Stimulated activated CD8-positive, alpha-beta memory T cell treated with anti-CD3 and anti-CD28 coated beads, Interleukin-7, amount 100 ng/mL, for 4 hours (primary cell): Measurements from ENCODE around the gene TK2.

Source experiments
- DNase-seq, 2 donors: peaks; one replicate each; pipeline ENCODE4 v3.0.0-alpha.2; 2020; ENCODE audit warnings: low read depth in 2 of 2

Gene TK2

DNA sequence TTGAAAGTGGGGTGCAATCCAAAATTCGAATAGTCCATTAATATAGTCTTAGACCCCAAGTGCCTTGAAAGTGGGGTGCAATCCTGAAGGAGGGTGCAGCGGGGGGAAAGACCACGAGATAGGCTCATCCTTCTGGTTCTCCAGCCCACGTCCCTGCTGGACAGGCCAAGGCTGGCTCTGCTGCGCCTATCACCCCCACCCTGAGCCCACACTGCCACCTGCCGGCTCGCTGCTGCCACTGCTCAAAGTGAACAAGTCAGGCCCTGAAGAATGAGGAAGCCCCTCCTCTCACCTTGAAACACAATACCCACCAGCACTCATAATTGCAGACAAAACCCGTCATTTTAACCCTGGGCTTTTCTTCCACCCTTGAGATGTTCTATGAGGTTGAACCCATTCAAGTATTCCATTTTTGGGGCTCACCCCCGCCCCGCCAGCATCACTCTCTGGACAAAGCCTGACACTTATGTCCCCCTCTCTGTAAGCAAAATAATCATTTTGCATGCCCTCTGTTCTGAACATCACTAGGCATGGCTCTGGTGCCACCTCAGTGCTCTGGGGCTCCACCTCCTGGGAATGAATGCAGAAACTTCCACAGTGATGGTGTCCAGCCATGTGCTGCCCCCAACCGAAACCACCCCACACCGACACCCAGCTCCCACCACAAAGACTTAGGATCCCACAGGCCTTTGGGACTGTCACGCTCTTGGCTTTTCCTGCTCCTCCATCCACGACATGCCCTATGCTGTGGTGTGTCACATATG is 66.1 kb downstream of the TK2 start:
- DNase-seq = peak; percentile 50

DNA sequence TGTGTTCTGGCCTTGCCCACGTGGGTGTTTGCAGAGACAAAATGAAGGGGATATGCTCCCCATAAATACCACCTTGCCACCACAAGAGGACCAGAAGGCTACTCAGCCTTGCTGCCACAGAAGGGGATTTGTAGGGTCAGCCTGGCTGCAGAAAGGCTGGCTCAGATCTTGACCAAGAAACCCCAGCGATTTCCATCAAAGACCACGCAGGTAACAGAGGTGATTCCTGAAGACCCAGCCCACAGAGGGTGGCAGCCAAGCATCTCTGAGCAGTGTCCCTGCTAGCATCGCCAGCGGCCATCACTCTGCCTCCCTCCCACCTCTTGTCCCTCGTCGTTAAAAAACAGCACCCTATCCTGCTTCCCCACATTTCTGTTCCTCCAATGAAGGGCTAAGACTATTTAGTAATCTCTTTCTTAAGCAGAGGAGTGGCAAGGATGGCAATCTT is 68.0 kb downstream of the TK2 start:
- no peak for DNase-seq

DNA sequence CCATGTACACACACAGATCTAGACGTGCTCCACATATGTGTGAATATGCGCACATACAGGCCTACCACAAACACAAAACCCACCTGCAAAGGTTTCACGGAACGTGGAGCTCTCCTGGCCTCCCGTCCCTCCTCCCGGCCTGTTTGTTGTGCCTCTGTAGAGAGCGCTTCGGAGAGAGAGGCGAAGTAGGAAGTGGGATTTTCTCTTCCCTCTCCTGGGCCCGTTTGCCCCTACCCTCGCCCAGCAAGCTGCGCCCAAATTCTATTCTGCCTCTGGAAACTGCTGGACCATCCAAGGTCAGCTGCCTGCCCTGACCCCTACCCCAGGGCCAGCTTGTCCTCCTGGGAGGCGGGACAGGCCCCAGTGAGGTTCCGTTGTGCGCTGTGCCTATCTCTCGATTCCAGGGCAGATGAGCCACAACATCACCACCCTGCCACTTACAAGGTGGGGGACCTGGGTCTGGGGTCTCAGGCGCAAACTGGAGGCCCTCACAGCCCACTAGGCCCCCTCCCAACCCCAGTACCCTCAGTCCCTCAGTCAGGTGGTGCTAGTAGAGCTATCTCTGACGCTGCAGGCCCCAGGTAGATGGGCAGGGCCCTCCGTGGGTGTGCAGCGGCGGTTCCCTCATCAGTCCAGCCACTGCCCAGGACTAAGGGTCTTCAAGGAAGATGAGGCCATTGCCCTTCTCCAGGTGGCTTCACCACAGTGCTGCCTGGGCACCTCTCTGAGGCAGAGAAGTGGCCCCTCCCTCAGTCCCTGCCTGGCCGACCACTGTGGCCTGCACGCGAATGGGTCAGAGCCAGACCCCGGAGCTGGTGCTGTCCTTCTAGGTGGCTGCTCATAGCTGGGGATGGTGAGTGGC is 68.6 kb downstream of the TK2 start:
- no peak for DNase-seq

DNA sequence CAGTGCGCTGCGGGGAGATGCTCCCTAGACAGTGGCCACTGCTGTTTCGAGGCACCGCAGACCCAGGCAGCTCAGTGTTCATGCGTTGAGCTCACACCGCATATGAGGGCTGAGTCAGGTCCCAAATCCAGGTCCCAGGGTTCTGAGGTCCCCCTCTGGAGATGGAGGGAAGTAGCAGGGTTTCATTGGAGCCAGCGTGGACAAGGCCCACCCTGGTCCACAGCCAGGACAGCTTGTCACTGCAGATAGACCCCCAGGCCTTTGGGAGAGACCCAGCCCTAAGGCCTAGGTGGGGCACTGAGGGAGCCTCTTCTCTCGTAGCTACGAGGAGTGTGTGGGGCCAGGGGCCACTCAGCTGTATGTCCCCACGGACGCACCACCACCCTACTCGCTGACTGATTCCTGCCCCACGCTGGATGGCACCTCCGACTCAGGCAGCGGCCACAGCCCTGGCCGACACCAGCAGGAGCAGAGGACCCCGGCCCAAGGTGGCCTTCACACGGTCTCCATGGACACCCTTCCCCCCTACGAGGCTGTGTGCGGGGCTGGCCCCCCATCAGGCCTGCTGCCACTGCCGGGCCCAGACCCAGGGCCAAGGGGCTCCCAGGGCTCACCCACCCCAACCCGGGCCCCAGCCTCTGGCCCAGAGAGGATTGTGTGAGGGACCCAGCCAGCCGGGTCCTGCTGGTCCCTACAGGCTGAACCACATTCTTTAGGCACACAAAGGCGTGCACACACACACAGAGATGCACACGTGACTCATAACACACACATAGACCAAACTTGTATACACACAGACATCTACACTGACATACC is 69.4 kb downstream of the TK2 start:
- no peak for DNase-seq

DNA sequence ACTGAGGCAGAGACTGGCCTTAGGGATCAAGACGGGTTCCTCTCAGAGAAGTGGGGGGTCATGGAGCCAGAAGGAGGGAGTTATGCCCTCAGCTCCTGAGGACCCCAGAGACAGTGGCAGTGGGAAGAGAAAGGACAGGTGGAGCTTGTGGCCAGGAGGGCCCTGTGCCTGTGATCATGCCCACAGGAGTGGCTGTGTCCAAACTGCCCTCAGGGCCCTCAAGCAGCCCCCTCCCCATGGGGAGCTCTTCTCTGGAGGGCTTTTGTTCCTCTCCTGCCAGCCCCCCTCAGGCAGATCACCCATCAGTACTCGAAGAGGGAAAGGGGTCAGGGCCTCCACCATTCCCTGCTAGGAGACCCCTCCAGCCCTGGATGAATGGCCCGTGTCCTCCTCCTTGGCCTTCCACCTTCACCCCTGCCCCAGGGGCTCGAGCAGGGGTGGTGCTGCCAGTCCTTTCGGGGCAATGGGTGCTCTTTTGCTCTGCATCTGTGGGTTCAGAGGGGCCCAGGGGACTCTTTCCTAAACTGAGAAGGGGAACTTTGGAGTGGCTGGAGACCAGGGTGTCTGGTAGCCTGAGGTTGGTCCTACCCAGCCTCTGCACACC is 70.2 kb downstream of the TK2 start:
- DNase-seq = no peak

DNA sequence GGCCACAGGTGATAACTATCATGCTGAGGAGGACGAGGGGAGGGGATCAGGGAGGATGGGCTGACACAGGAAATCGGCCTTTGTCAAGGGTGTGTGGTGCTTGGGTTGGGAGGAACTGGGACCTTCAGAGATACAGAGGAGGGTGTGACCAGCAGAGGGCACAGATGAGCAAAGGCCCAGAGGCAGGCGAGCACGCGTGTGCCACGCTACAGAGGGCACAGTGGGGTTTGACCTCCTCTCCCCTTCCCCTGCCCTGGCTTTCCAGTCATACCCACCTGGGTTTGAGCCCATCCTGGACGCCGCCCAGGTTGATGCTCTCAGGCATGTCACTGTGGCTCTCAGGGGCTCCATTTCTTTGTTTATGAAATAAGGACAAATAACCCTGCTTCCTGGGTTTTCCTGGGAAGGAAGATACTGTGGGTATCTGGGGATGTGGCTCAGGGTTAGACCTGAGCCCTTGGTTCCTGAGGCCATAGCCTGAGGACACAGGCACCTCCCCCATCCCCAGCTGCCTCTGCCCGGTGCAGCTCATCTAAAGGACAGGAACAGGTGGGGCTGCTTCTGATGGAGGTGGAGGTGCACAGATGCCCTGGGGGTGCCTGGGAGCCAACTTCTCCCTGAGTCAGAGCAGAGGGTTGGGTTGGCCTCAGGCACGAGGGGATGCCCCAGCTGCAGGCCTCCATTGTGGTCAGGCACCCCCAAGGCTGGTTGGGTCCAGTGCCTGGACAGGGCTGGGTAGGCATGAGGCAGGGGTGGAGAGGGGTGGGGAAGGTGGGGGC is 71.0 kb downstream of the TK2 start:
- DNase-seq = peak; percentile 73 to 76

DNA sequence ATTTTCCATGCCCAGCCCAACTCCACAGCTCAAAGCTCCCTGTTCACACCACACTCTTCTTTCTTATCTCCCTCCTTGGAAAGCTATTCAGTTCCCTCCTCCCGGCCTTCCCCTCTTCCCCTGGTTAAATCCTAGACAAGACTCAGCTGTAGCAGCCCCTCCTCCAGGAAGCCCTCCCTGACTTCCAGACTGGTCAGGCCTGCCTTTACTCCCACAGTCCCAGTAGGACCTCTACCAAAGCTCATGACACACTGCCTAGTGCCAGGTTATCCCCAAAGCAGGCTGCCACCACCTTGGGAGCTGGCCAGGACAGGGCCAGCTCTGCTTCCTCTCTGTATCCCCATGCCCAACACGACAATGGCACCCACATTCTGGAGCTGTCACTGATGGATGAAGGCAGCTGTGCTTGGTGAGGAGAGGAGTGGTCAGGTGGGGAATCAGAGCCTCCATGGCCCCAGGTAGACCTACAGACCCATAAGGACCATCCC is 72.8 kb downstream of the TK2 start:
- DNase-seq = no peak

DNA sequence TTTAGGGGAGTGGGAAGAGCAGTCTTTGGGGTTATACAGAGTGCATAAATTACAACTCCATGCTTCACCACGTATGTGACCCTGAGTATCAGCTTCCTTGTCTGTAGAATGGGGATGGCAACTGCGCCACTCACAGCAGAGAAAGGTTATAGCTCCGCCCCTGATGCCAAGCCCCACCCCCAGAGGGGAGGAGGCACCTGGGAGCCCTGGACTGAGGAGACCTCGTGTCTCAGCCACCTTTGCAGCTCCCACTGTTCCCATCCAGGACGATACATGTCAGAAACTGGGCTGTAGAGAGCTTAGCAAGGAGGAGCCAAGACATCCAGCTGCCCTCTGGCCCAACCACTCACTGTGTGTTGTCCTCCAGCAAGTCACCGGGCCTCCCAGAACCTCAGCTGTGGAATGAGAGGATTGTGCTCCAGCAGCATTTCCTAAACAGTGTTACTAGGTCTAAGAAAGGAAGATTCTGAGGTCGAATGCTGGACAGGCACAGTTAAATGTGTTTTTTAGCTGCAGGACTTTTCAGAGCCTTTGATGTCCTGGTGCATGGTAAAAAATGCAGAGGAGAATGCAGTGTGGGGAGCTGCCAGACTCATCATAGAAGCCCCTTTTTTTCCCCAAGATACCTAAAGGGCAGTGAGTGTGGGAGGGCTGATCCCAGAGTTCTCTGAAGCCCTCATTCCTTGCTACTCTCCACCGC is 73.4 kb downstream of the TK2 start:
- peak in 1 of 2 donors; percentile 24 for DNase-seq

DNA sequence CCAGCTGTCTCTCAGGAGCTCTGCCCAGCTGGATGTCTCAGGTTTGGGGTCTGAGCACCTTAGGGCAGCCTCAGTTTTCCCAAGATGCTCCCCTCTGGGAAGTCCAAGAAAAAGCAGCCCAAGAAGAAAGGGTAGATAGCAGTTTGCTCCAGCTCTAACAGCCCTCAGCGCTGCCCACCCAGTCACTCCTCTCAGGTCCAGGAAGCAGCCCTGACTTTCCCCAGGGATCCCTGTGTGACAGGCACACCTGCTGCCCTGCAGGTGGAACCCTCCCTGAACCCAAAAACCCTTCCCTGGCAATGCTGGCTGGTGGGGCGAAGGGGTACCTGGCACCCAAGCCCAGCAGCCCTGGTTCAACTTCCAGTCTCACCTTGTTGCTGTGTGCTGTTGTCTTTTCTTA is 74.7 kb downstream of the TK2 start:
- no peak for DNase-seq

DNA sequence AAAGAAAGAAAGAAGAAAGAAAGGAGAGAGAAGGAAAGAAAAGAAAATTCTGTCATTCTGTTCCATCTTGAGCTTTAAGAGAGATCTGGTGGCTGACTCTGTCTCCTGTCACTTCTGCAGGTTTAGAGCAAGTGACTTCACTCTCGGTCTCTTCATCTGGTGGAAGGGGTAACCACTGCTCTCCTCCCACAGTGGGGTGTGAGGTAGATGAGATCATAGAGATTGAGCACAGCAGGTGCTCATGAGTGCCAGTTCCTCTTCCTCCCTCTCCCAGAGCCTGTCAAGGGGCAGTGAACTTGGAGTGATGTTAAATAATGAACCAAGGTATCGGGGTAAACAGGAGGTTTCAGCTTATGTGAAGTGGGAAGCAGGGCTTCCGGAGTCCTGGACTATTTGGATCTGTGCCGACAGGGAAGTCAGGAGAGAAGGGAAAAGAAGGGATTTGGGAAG is 75.1 kb downstream of the TK2 start:
- peak; percentile 40 to 50 for DNase-seq

DNA sequence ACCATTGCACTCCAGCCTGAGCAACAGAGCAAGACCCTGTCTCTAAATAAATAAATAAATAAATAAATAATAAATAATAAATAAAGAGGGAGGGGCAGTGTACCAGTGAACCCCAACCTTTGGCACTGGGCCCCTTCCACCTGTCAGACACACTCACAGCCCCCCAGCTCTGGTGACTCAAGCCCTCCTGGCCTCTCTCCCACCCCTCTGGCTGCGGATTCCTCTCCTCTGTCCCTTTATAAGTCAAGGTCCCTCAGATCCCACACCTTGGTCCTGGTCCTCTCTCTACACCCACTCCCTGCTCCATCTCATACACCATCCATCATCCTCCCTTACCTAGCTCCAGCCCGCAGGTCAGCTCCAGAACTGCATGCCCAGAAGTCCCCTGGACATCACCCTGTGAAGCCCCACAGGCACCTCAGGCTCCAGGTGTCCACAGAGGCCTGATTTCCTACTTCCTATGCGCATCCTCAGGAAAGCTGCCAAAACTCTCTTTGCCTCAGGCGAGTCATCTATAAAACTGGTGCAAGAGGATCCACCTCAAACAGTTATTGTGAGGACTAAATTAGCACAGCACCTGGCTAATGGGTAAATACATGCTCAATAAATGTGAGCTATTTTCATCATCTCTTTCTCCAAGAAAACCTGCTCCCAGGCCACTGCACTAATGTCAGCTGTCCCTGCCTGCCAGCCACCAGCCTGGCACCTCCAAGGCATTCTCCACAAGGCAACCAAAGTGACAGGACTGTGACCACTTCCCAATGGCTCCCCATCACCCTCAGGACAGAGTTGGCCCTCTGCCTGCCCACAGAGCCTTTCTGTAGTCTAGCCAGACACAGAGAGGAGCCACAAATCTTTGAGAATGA is 76.0 kb downstream of the TK2 start:
- DNase-seq = no peak

DNA sequence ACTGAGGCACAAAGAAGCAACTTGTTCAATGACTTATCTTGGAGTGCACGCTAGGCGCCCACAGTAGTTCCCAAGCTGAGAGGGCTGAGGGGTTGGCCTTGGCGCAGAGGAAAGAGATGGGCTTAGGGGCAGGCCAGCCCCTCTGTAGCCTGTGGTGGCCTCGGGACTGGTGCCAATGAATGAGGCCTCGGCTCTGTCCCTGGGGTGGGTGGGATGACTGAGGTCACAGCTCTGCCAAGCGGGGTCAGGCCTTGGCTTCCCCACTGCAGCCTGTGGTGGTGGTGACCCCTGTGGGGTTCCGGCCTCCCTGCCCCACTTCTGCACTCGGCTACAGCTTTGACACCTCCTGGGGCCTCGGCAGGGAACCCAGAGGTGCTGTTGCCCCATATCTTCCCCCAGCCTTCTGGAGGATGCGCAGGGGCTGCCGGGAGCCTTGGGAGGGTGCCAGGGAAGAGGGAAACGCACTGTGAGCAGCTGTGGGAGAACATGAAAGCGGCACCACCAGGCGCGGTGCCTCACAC is 76.8 kb downstream of the TK2 start:
- no peak for DNase-seq

DNA sequence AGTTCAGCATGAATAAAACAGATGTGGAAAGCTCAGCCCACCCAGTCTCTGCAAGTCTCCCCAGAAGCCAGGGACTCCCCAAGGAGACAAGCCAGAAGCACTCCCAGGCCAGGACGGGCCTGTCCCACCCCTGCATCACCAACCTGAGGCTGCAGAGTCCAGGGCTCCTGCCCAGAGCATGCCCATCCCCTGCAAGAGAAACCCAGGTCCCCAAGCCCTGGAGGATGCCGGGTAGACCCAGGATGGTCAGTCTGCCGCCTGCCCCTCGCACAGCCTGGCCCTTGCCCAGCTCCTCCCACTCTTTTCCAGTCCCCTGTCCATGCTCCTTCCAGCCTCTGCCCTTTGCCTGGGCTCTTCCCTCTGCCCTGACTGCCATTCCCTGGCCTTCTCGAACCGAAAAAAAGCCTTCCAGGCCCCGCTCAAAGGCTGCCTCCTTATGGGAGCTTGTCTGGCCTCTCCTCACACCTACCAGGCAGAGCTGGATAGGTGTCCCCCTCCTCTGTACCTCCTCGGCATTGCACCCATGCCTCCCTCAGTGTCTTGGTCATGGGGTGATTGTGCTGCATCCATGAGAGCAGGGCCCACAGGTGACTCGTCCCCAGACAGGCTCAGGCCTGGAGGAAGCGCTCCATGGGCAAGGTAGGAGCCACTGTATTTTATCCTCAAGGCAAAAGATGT is 78.1 kb downstream of the TK2 start:
- DNase-seq = no peak

DNA sequence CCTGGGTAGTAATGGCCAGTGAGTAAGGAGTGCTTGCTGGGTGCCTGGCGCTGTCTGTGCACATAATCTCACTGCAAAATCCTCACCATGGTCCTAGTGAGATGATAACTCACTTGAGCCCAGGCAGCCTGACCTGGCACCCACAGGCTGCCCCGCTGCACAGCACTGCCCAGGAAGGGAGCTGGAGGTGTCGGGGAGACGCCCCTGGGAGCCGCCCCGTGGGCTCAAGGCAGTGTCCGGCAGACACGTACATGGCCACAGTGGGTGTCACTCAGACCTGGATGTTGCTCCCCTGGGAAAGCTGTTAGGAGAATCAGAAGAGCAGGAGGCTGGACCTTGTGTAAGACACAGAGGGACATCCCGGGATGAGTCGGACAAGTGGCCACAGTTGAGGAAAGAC is 78.7 kb downstream of the TK2 start:
- no peak for DNase-seq

DNA sequence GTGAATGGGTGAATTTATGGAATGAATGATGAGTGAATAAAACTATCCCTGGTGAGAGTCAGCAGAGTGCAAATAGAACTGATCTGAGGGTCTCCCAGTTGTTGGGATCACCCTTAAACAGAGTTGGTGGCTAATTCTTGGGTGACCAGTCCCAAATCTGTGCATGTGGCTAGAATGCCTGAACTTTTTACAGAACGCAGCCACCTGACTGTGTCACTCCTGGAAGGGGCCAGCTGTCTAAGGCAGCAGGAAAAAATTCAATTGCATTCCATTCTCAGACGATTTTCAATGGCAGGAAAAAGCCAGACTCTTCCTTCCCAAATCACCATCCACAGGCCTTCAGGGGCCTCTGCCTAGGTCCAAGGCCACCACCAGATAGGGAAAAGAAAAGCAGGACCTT is 79.4 kb downstream of the TK2 start:
- DNase-seq = no peak

DNA sequence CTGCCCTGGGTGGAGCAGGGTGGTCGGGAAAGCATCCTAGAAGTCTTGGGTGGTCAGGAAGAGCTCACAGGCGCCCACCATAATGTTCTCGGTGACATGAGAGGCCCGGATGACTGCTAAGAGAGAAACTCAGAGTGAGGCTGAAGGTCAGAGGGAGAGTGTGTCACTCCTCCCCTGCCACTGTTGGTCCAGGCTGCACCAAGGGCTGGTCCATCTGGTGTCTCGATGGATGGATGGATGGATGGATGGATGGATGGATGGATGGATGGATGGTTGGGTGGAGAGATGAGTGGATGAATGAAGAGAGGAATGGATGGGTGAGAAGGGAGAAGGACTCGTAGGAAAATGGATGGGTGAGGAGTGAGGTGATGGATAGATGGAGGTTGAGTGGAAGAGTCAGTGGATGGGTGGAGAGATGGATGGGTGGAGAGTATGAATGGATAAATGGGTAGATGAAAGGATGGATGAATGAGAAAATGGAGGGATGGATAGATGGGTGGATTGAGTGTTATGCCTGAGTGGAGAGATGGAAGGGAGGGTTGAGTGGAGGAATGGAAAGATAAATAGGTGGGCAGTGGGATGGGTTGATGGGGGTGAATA is 79.9 kb downstream of the TK2 start:
- no peak for DNase-seq

DNA sequence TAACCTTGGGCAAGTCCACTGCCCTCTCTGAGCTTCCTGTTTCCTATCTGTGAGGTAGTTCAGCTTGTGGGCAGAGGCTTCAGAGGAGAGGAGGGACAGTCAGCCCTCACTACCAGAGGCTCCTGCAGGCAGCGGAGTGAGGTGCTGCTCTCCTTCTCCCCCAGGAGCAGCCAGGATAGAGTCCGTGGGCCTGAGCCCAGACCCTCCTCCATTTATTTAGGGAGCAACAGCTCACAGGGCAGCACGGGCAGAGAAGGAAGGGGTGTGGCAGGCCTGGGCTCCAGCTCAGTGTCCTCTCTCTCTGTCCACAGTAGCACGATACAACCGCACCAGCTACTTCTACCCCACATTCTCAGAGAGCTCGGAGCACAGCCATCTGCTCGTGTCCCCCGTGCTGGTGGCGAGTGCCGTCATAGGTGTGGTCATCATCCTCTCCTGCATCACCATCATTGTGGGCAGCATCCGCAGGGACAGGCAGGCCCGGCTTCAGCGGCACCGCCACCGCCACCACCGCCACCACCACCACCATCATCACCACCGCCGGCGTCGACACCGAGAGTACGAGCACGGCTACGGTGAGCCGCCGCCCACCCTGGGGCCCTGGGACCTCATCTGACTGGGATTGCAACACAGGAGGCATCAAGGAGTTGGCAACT is 80.5 kb downstream of the TK2 start:
- no peak for DNase-seq
